Keratinocyte (primary cell): ENCODE data around the gene ANKRD7. TPM values are rescaled to one million over a fixed set of nuclear protein-coding genes. Genes with fewer than 3 reads are reported as not detected.

ENCODE experiments used
- DNase-seq: peaks from one replicate; pipeline ENCODE4 v3.0.0-alpha.2; 2011; ENCODE audit warnings: low read depth, missing footprints, low spot score
- FAIRE-seq: peaks from 2 replicates; lab custom pipeline; 2011; peaks lifted over from hg19 to GRCh38; lab: Jason Lieb, UNC
- H2AFZ ChIP-seq: 2 replicates; pipeline ENCODE4 v1.6.0; 2012; ENCODE audit warnings: low read length, control low read depth, inconsistent platforms; ENCODE audit not compliant: control insufficient read depth
- H3K27ac ChIP-seq: 2 replicates; pipeline ENCODE4 v1.5.1; 2011; ENCODE audit warnings: low read length; ENCODE audit not compliant: control insufficient read depth, insufficient read depth
- H3K27me3 ChIP-seq: 3 replicates; pipeline ENCODE4 v1.6.0; 2011; ENCODE audit warnings: low read length; ENCODE audit not compliant: control insufficient read depth, insufficient read depth; ENCODE audit errors: extremely low read depth
- H3K36me3 ChIP-seq, 2 experiments: 2 replicates in 1 of 2; 3 replicates in 1 of 2; pipeline ENCODE4 v1.5.1; 2011; ENCODE audit warnings: low read length in 2 of 2, mild to moderate bottlenecking in 1 of 2; ENCODE audit not compliant: control insufficient read depth in 2 of 2, insufficient read depth in 2 of 2; ENCODE audit errors: extremely low read depth in 1 of 2
- H3K4me1 ChIP-seq: 3 replicates; pipeline ENCODE4 v1.5.1; 2011; ENCODE audit warnings: low read length; ENCODE audit not compliant: control insufficient read depth, insufficient read depth; ENCODE audit errors: extremely low read depth
- H3K4me2 ChIP-seq: 3 replicates; pipeline ENCODE4 v1.6.0; 2011; ENCODE audit warnings: low read depth, low read length; ENCODE audit not compliant: control insufficient read depth, insufficient read depth; ENCODE audit errors: extremely low read depth
- H3K4me3 ChIP-seq, 3 experiments: fragments of 200-600 bp in 1 of 3; sonication (generic) in 1 of 3; 2 replicates in 2 of 3; 3 replicates in 1 of 3; pipeline ENCODE4 v1.5.1; 2011 to 2016; ENCODE audit warnings: low read length in 3 of 3, mild to moderate bottlenecking in 3 of 3, control low read depth in 2 of 3, inconsistent platforms in 1 of 3, low read depth in 1 of 3, mixed read lengths in 1 of 3, mixed run types in 1 of 3, moderate library complexity in 1 of 3; ENCODE audit not compliant: control insufficient read depth in 2 of 3, insufficient read depth in 2 of 3; ENCODE audit errors: extremely low read depth in 1 of 3
- H3K79me2 ChIP-seq: 2 replicates; pipeline ENCODE4 v1.6.0; 2012; ENCODE audit warnings: low read length; ENCODE audit not compliant: control insufficient read depth, insufficient read depth
- H3K9ac ChIP-seq: 3 replicates; pipeline ENCODE4 v1.6.0; 2011; ENCODE audit warnings: low read length; ENCODE audit not compliant: control insufficient read depth, insufficient read depth; ENCODE audit errors: extremely low read depth
- H3K9me1 ChIP-seq: 3 replicates; pipeline ENCODE4 v1.6.0; 2011; ENCODE audit warnings: low read length; ENCODE audit not compliant: control insufficient read depth, insufficient read depth; ENCODE audit errors: extremely low read depth
- H3K9me3 ChIP-seq: 2 replicates; pipeline ENCODE4 v1.5.1; 2012; ENCODE audit warnings: low read depth, low read length; ENCODE audit not compliant: control insufficient read depth
- H4K20me1 ChIP-seq: 3 replicates; pipeline ENCODE4 v1.6.0; 2011; ENCODE audit warnings: low read length; ENCODE audit not compliant: control insufficient read depth, insufficient read depth; ENCODE audit errors: extremely low read depth
- CTCF ChIP-seq, 3 experiments: IDR thresholded peaks in 1 of 3; conservative IDR thresholded peaks in 1 of 3; optimal IDR thresholded peaks in 1 of 3; 2 replicates in 2 of 3; 3 replicates in 1 of 3; pipeline versions ENCODE3 to v1.5.1; 2011; ENCODE audit warnings: low read length in 3 of 3, mild to moderate bottlenecking in 3 of 3, moderate library complexity in 2 of 3, control low read depth in 1 of 3, inconsistent platforms in 1 of 3; ENCODE audit not compliant: insufficient read depth in 2 of 3; ENCODE audit errors: extremely low read depth in 1 of 3
- EZH2 ChIP-seq: IDR thresholded peaks from one replicate; pipeline ENCODE4 v1.6.1; 2012; ENCODE audit warnings: inconsistent platforms, mild to moderate bottlenecking, low read length, moderate library complexity
- dilution Hi-C: fragments of 300-500 bp; cut with MboI; formaldehyde crosslinking; loops from one replicate; pipeline ENCODE4 v1.7.0; 2020; ENCODE audit warnings: low sequenced_read_pairs; ENCODE audit not compliant: extremely low pct_ligation_motif_present
- polyA plus RNA-seq, 5 experiments: library from polyadenylated mRNA; depleted of rRNA in 3 of 5; stranded (reverse) in 3 of 5; stranded (forward) in 1 of 5; unstranded in 1 of 5; fragments of >200 nt; gene quantifications; 1 replicate in 1 of 5; 2 replicates in 3 of 5; 3 replicates in 1 of 5; pipeline versions ENCODE4 v1.2.1 to v1.2.3, GENCODE V29; 2011 to 2012; ENCODE audit warnings: missing spikeins in 2 of 5, low read depth in 1 of 5, low replicate concordance in 1 of 5

ANKRD7 gene
- polyA plus RNA-seq, 1 donor (not counting 4 experiments of a cell fraction or from before 2014, with no cell fraction given) = 0.26 TPM

GRCh38 chr7:118219157-118219512 is 5.4 kb upstream of the ANKRD7 start:
- Histone ChIP-seq H3K9me3 (no peaks in the 10 kb centered on the region), H3K4me1 (peaks cover 2% of the 10 kb centered on the region), H4K20me1 (no peaks in the 10 kb centered on the region), H2AFZ (no peak overlapping the region), H3K9me1 (no peaks in the 10 kb centered on the region), H3K36me3 (no peaks in the 10 kb centered on the region), H3K27me3 (no peaks in the 10 kb centered on the region), H3K4me3 (no peak overlapping the region), H3K4me2 (no peak overlapping the region), H3K27ac (no peak overlapping the region), H3K9ac (no peak overlapping the region), H3K79me2 (no peaks in the 10 kb centered on the region)
- DNase-seq (no peak), FAIRE-seq (no peak)
- TF ChIP-seq CTCF (optimal IDR thresholded peaks at IDR 0.05 in 1 of 3, IDR thresholded peaks at IDR 0.05 in 1 of 3, conservative IDR thresholded peaks at IDR 0.05 in 1 of 3; ENCODE audit: extremely low read depth in 1 of 3, insufficient read depth in 2 of 3, low read length in 3 of 3) (no peak), EZH2 (no peak)
- dilution Hi-C loops = no loop called here

GRCh38 chr7:118220583-118220982 is 3.9 kb upstream of the ANKRD7 start:
- H3K4me3 ChIP-seq = no peak overlapping the region

More at GRCh38 chr7:118220583-118220982, 3.9 kb upstream of the ANKRD7 start:
- Histone ChIP-seq H3K4me1 (no peaks in the 10 kb centered on the region), H3K9me3 (no peaks in the 10 kb centered on the region), H3K79me2 (no peaks in the 10 kb centered on the region), H3K27ac (no peak overlapping the region), H3K4me2 (no peak overlapping the region), H3K27me3 (no peaks in the 10 kb centered on the region), H3K9ac (no peak overlapping the region), H3K36me3 (no peaks in the 10 kb centered on the region), H2AFZ (no peak overlapping the region), H4K20me1 (no peaks in the 10 kb centered on the region), H3K9me1 (no peaks in the 10 kb centered on the region)
- dilution Hi-C loops = no loop called here
- DNase-seq (no peak), FAIRE-seq (no peak)
- TF ChIP-seq CTCF (optimal IDR thresholded peaks at IDR 0.05 in 1 of 3, IDR thresholded peaks at IDR 0.05 in 1 of 3, conservative IDR thresholded peaks at IDR 0.05 in 1 of 3; ENCODE audit: extremely low read depth in 1 of 3, insufficient read depth in 2 of 3, low read length in 3 of 3) (no peak), EZH2 (no peak)
